ENCODE results near the gene VEPH1.

VEPH1 gene

DNA sequence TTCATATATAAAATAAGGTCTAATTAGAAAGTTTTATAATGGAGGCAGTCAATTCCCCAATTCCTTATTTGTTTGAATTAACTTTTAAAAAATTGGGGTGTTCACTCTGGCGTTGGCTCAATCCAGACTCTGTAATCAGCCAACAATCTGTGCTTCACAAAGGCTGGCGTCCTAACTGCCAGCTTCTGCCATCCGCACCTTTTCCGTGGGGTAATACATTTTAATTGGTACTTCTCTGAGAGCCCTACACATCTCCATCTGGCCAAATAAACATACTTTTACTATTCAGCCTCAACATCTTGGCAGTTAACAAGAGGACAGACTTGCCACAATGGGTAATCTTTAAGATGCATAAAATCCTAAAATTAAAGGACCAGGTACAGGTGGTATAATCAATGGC lies 218.1 kb downstream of the VEPH1 start:
- Mint-ChIP-seq H3K4me1 (no peaks in the 10 kb centered on the region), H3K4me3 (no peak overlapping the region)
- TF ChIP-seq, protein P1, sequence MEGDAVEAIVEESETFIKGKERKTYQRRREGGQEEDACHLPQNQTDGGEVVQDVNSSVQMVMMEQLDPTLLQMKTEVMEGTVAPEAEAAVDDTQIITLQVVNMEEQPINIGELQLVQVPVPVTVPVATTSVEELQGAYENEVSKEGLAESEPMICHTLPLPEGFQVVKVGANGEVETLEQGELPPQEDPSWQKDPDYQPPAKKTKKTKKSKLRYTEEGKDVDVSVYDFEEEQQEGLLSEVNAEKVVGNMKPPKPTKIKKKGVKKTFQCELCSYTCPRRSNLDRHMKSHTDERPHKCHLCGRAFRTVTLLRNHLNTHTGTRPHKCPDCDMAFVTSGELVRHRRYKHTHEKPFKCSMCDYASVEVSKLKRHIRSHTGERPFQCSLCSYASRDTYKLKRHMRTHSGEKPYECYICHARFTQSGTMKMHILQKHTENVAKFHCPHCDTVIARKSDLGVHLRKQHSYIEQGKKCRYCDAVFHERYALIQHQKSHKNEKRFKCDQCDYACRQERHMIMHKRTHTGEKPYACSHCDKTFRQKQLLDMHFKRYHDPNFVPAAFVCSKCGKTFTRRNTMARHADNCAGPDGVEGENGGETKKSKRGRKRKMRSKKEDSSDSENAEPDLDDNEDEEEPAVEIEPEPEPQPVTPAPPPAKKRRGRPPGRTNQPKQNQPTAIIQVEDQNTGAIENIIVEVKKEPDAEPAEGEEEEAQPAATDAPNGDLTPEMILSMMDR (IDR thresholded peaks at IDR 0.05): no peak

DNA sequence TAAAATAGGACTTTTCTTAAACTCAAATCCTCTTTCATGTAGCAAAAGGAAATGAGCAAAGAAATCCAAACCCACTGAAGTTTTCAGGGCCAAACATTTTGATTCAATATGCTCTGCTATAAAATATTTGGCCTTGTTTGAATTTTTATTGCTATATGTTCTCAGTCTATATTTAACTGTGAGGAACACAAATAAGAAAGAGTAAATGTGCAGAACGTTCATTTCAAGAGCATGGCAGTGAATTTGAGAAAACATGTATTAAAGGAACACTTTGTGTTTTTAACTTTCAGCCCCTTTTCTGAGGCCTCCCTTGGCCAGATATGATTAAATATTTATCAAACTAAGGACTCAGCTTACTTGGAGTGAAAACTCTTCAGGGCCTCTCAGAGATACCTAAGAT lies 218.5 kb downstream of the VEPH1 start:
- Mint-ChIP-seq H3K27me3 (ENCODE audit: low read depth, poor library complexity) (peaks cover 3% of the 10 kb centered on the region), H3K36me3 (ENCODE audit: low read depth) (no peaks in the 10 kb centered on the region), H3K4me1 (no peaks in the 10 kb centered on the region), H3K27ac (no peak overlapping the region), H3K4me3 (no peak overlapping the region), H3K9me3 (no peaks in the 10 kb centered on the region)
- no peak for DNase-seq
- TF ChIP-seq, protein P1 (IDR thresholded peaks at IDR 0.05): no peak

More for the DNA sequence above, 218.1 kb downstream of the VEPH1 start:
- Mint-ChIP-seq H3K27me3 (ENCODE audit: low read depth, poor library complexity) (peaks cover 3% of the 10 kb centered on the region), H3K27ac (no peak overlapping the region), H3K36me3 (ENCODE audit: low read depth) (no peaks in the 10 kb centered on the region), H3K9me3 (no peaks in the 10 kb centered on the region)
- DNase-seq: no peak

DNA sequence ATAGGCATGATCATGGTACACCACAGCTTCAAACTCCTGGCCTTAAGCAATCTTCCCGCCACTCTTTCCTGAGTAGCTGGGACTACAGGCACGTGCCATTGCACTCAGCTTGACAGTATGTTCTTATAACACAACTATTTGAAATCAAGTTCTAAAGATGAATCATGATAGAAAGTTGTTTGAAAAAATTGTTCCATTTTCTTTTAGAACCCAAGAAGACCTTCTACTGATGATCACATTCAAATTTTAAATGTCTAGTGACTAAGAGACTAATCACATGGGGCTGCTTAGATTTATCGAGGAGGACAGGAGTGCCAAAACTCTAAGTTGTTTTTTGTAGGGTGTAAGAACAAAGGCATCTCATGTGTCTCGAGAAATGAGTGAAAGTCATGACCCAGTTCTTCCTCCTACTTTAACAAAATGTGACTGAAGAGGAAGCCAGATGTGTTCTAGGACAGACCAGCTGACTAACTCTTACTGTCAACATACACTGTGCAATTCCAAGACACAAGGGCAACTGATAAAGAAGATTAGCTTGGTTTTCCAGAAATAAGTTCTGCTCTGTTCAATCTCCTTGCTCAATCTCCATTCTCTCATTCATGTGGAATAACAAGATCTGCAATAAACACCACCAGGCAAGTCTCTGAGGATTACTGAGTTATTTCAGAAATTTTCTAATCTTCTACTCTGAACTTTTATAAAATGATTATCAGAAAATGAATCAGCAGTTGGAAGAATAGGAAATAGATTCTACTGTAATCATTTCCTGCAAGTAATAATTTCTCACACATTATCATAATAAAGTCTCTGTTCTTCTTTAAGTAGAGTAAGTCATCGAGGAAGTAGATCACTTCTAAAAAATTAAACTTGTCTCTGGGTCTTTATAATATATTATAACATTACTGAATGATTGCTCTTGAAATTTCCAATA lies 220.7 kb downstream of the VEPH1 start:
- no peak overlapping the region for H3K4me3 Mint-ChIP-seq
- H3K27me3 Mint-ChIP-seq (ENCODE audit: low read depth, poor library complexity): peaks cover 3% of the 10 kb centered on the region
- no peaks in the 10 kb centered on the region for H3K9me3 Mint-ChIP-seq
- no peak overlapping the region for H3K27ac Mint-ChIP-seq
- TF ChIP-seq, protein P1 (IDR thresholded peaks at IDR 0.05): no peak
- DNase-seq: no peak
- no peaks in the 10 kb centered on the region for H3K36me3 Mint-ChIP-seq (ENCODE audit: low read depth)
- no peaks in the 10 kb centered on the region for H3K4me1 Mint-ChIP-seq

DNA sequence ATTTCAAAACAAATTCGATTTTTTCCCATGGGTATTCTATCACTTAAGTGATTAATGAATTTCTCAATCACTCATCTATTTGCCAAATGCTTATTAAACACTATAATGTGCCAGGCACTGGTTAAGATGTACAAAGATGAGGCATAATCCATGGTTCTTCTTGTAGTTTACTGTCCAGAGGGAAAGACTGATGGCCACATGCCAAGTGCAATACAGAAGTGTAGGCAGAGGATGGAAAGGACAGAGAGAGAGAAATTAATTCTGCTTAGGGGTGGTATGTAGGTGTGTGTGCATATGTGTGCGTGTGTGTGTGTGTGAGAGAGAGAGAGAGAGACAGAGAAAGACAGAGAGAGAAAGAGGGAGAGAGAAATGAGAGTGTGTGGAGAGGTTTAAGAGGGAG lies 222.4 kb downstream of the VEPH1 start:
- Mint-ChIP-seq H3K27ac (no peak overlapping the region), H3K4me1 (no peaks in the 10 kb centered on the region), H3K4me3 (no peak overlapping the region), H3K9me3 (no peaks in the 10 kb centered on the region), H3K36me3 (ENCODE audit: low read depth) (no peaks in the 10 kb centered on the region), H3K27me3 (ENCODE audit: low read depth, poor library complexity) (peaks cover 3% of the 10 kb centered on the region)
- no peak for DNase-seq
- TF ChIP-seq, protein P1 (IDR thresholded peaks at IDR 0.05): no peak

DNA sequence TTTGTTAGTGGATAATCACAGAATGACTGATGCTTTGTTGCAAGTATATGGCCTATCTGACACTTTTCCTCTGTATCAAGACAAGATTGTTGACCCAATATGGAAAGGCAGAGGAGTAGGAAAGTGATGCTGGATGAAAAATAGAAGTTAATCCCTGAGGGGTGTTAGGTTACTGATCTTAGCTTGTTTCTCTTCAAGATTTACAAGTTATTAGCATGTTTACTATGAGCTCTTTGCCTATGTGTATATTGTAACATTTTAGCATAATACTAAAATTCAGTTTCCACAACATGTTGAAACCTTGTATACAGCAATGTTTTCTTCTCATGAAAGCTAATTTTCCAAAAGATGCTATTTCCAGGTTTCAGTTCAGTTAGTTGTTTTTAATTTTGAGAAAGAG lies 222.9 kb downstream of the VEPH1 start:
- Mint-ChIP-seq H3K27me3 (ENCODE audit: low read depth, poor library complexity) (peaks cover 3% of the 10 kb centered on the region), H3K27ac (no peak overlapping the region), H3K4me3 (no peak overlapping the region), H3K36me3 (ENCODE audit: low read depth) (no peaks in the 10 kb centered on the region), H3K4me1 (no peaks in the 10 kb centered on the region), H3K9me3 (no peaks in the 10 kb centered on the region)
- no peak for DNase-seq
- TF ChIP-seq, protein P1 (IDR thresholded peaks at IDR 0.05): no peak

DNA sequence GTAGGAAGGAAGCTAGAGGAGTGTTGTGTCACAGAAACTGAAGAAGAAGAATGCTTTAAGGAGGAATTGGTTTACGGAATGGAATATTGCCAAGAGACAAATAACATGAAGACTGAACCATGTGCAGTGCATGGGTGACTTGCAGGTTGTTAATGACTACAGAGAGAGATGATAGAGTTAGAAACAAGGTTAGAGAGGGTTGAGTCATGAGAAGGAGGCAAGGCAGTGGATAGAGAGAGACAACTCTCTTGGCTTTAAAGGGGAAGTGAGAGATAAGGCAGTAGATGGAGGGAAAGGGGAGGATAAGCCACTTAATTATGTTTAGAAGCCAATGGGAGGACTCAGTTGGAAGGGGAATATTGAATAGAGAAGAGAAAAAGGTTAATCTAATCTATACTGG lies 224.0 kb downstream of the VEPH1 start:
- Mint-ChIP-seq H3K27ac (no peak overlapping the region), H3K27me3 (ENCODE audit: low read depth, poor library complexity) (peaks cover 3% of the 10 kb centered on the region), H3K36me3 (ENCODE audit: low read depth) (no peaks in the 10 kb centered on the region), H3K4me1 (no peaks in the 10 kb centered on the region), H3K9me3 (no peaks in the 10 kb centered on the region), H3K4me3 (no peak overlapping the region)
- TF ChIP-seq, protein P1 (IDR thresholded peaks at IDR 0.05): no peak
- no peak for DNase-seq
